Hematopoietic multipotent progenitor cell treated with erythropoietin and hydrocortisone succinate and interleukin-3 and kit ligand, for 17 days (in vitro differentiated cells): ENCODE results near the gene MYO15B.

Experiments used
- DNase-seq: peaks from one replicate; pipeline ENCODE4 v3.0.0-alpha.2; 2015; ENCODE audit warnings: low spot score

MYO15B gene

DNA sequence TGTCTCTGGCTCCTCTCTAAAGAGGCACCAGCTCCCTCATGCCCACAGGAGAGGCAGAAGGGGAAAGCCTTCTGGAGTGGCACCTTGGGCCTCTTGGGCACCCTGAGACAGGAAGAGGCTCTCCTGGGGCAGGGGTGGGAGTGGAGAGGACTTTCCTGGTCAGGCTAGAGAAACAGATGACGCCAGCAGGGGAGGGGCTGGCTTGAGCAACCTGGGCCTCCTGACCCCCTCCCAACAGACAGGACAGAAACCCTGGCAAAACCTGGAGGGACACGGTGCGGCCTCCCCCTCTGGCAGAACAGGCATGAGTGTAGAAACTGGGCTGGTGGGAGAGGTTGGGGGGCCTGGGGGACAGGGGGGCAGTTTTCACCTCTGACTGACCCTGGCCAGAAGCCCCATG is 51.7 kb downstream of the MYO15B start:
- DNase-seq, result peak; percentile 16

DNA sequence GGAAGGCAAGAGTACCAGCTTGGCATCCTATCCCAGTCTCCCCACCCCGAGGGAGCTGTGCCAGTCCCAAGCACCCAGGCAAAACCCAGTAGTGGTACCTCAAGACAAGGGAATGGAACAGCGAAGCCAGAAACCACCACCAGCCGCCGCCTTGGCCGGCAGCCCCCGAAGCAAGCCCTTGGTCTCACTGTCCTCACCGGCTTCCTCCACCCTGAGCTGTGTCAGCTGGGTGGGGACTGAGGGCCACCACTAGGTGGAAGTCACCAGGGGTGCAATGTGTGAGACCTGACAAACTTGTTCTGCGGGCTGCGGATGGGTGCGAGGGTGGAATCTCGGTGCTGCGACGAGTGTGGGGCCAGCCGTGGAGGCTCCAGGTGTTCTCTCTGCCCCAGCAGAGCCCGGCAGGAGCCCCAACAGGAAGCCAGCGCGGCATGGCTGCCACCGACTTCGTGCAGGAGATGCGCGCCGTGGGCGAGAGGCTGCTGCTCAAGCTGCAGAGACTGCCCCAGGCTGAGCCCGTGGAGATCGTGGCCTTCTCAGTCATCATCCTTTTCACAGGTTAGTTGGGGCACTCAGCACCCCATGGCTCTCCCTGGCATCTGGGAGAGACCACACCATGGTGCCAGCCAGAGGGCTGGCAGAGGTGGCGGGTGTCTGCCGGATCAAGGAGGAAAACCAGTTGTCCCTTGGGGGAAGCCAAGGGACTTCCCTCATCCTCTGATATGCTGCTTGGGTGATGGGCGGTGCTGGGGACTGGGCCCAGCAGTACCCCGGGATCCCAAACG is 52.4 kb downstream of the MYO15B start:
- peak; percentile 55 for DNase-seq

DNA sequence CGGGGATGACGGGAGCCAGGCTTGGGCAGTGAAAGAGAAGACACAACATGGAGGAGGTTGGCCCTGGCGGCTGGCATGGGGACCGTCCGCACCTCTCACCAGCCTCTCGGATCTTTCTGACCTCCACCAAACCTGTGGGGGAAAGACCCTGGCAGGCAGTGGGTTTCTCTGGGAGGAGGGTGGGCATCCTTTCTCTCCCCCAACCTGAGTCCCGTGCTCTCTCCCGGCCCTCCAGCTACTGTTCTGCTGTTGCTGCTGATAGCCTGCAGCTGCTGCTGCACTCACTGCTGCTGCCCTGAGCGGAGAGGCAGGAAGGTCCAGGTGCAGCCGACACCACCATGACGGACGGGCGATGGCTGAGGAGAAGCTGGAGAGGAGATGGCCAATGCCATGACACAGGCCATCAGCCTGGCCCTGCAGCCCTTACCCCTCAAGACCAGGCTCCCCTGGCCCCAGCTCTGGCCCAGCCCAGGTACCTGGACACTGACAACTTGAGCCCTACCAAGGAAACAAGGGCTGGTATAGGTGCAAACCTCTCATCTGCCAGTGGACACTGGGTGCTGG is 53.0 kb downstream of the MYO15B start:
- DNase-seq, result no peak

DNA sequence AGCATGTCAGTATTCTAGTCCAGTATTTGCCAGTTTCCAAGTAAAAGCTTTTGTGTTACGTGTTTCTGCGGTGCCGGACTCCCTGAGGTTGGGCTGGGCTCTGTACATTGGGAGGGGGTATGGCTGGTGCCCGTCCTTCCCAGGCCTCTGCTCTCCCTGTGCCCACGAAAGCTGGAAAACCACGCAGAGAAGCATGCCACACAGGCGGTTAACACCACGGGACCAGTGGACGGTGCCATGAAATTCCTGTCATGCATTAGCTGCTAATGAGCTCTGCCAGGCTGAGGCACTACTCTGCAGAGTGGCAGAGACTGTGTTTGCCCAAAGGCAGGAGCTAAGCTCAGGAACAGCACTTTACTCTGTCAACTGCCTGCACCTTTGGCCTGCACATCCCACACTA is 53.7 kb downstream of the MYO15B start:
- no peak for DNase-seq

DNA sequence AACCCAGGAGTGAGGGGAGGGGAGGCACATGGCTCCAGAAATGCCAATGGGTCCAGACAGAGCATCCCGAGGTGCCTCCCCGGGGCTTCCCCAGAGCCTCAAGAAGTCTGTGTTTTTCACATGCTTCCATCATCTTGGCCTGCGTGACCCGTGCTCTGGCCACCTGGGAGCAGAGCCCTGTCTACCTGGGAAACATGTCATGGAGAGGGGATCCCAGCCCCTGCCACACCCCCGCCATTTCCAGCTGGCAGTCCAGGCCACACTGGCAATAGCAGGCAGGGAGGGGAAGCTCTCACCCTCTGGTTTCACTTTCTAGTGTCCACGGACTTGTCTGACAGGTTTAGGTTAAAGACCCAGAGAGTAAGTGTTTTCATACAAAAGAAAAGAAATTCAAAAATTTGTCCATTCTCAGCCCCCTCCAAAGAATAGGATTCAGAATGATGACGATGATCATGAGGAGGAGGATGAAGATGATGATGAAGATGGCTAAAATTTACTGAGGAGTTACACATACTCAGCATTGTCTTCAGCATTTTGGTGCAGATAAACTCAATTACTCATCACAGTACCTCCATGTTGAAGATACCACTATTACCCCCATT is 54.7 kb downstream of the MYO15B start:
- DNase-seq, result no peak

DNA sequence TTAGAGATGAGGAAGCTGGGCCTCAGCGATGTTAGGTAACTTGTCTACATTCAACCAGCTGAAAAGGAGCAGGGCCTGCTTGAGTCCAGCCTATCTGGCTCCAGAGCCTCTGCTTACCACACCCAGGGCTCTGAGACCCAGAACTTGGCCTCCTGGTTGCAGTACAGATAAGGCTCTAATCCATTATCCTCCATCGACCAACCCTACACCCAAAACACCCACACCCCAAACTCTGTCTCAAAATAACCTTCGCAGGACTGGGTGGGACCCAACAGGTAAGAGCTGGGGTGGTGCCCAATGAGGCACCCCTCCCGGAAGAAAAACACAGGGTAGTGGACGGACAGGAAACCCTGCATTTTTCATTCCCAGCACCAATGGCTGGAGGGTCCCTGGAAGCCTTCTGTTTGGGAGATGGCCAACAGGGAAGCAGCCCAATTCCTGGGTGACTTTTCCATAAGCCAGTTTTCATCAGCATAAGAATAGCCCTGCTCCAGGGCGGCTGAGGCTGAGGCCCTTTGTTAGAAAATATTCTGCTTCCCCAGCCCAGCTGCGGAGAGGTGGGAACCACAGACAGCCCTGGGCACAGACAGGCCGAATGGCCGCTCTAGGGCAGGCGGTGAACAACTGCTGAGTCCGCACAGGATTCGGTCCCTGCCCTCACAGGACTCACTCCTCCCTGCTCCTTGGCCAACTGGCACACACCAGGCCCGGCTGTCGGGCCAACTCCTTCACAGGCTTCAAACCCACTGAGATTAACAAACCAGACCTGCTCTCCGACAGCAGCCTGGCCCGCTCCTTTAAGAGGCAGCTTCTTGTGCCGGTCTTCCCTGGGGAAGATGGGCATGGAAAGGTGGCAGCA is 55.4 kb downstream of the MYO15B start:
- peak; percentile 84 for DNase-seq

DNA sequence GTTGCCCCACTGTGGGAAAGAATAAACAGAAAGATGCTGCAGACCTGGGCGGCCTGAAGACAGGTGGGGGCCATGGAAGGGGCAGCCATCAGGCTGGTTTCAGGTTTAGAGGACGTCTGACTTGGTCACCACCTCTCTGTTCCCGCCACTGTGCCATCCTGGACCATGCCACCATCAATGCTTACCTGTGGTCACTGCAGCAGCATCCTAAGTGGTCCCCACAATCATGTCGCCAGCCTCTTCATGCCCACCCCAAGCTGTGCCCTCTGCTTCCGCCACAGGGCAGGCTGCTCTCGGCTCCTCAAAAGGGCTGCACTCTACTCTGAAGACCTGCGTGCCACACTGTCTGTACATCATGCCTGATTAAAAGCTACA is 56.0 kb downstream of the MYO15B start:
- no peak for DNase-seq

DNA sequence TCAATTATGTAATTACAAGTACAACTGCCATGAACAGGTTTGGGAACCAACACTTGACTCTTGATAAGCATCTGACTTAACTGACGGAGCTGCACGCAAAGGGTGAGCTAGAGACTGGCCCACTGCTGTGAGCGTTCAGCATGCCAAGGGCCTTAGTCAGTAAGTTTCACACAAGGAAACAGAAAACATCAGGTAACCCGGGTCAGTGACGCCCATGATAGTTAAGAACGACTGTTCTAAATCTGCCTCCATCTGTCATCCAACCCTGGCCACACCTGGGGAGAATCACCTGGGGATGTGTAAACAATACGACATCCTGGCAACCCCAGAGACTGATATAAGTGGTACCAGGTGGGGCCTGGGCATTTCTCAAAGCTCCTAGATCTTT is 57.9 kb downstream of the MYO15B start:
- peak; percentile 48 for DNase-seq

DNA sequence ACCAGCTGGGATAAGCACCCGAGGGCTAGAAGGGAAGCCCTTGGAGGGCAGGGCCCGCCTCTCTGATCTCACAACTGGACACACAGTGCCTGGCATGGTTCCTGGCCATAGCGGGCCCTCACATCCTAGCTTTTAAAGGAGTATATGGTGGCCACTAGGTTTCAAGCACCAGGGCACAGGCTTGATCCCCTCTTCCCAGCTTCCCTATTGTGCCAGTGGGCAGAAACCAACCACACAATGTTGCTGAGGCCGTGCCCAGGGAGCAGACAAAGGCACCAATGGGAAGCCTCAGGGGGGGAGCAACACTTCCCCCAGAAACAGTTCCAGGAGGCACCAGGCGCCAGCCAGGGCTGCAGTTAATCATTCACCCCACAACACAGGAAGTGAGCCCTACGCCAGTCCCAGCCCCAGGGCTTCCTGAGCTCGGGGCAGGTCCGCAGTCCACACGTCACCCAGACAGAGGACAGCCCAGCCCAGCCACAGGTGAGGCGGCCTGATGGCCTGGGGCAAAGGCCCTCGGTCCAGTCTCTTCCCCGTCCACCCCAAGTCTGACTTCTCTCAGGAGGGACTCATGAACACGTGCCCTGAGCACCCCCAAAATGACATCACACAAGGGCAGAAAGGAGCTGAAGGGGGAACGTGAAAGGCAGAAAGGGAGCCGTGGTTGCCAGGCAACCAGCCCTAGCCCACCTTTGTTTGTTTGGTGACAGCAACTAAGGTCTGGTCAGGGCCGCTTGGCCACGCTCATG is 58.5 kb downstream of the MYO15B start:
- no peak for DNase-seq

DNA sequence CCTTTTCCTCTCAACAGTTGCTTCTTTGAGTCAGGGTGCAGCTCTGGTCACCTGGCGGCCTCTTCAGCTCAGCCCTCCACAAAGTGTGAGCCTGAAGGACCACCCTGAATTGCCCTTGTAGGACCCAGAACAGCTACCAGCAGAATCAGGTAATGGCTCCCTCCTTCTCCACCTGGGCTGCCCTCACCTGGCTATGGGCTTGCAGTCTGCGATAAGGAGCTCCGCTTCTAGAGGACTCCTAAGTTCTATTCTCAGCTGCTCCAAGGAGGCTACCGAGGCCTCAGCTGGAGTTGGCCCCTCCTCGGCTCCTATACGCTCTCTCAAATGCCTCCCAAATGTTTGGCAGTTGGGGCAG is 59.0 kb downstream of the MYO15B start:
- DNase-seq, result no peak

DNA sequence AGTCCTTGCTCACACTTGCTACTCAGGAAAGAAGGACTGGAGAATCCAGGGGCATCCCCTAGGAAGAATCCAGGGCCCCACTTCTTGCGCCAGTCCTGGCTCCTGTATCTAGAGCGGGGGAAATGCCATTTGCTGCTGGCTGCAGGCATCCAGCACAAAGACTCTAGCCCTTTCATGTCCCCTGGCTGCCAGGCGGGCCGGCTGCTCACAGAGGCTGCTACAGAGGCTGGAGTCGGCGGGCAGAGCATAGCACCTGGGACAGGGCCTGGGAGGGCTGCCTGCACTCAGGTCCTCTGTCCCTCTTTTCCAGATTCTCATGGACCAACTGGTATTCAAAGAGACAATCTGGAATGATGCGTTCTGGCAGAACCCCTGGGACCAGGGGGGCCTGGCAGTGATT is 59.5 kb downstream of the MYO15B start:
- DNase-seq, result no peak

DNA sequence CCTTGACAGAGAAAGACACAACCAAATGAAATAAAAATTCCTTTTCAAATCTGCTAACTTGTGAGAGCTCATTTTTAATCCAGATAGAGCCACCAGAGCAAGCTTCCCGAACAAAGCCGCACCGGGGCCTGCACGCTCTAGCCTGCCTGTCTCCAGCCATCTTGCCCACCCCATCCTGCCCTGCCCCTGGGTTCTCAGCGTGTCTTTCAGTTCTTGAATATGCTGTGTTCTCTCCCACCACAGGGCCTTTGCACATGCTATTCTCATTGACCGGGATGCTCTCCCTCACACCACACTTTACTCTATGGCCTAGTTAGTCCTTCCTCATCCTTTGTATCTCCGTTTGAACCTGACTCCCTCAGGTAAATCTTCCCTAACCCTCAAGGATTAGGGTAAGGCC is 60.3 kb downstream of the MYO15B start:
- no peak for DNase-seq

DNA sequence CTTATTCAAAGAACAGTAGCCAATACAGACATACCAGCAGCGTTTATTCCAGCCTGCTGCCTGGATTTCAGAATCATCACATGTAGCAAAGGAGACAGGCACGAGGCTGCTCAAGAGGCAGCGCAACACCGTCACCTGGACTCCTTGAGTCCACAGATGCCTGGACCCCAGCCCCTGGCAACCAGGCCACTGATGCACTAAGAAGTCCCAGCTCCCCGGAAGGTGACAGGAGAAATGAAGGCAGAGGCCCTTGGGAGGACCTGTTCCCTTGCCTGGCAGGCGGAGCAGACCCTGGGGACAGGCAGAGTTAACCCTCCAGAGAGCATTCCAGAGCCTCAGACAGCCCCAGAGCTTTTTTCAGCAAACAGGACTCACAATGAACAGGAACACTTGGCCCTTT is 62.1 kb downstream of the MYO15B start:
- DNase-seq, result no peak

DNA sequence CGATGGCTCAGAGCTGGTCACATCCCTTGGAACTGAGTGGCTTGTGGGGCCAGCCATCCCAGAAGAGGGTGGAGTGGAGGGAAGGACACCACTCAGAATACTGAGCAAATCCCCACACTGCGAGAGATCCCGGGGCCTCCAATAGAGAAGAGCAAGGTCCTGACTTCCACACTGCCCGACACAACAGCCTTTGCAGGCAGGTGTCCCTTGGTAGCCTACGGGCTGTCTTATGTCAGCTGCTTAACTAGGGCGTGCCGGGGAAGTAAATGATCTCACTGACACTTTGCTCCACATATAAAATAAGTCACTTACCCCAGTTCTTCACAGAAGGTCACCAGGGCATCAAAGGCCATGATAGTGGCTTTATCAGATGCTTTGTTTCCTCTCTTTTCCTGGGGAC is 63.3 kb downstream of the MYO15B start:
- no peak for DNase-seq

DNA sequence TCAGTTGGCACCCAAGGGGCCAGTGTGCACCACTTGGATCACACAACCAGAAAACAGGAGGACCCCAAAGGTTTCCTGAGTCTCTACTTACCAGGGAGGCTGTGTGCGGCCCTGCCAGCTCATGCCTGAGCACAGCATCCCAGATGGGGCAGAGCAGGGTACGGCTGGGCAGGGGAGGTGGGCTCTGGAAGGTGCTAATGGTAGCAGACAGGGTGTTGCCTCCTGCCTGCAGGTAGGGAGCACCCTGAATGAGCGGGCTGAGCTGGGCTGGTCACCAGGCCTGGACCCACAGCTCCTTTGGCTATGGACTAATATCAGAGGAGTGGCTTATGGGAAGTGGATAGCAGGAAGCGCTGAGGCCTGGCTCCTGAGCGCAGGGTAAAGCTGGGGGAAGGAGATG is 64.7 kb downstream of the MYO15B start:
- no peak for DNase-seq

DNA sequence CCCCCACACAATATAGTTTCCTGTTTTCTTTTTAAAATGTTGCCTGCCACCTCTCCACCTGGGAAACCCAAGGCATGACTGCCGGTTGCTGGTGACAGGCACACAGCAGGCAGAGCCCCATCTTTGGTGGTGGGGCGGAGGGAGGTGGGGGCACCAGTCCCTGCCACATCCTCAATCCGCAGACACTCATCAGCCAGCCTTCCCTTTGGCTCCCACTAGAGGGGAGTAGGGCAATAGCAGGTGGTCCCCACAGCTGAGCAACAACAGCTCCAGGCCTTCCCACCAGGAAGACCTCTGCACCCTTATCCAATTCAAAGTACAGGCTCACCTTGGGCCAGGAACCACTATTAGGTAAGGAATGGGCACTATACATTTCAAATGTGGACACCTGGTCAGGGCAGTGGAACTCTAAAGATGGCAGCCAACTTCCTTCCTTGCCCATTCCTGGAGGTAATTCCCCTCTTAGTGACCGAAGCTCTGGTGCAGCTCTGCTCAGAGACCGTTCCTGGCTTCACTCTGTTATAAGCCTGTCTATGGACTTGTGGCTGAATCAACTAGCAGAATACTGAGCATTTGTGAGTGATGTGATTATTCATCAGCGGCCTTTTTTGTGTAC is 65.4 kb downstream of the MYO15B start:
- DNase-seq, result peak; percentile 82

DNA sequence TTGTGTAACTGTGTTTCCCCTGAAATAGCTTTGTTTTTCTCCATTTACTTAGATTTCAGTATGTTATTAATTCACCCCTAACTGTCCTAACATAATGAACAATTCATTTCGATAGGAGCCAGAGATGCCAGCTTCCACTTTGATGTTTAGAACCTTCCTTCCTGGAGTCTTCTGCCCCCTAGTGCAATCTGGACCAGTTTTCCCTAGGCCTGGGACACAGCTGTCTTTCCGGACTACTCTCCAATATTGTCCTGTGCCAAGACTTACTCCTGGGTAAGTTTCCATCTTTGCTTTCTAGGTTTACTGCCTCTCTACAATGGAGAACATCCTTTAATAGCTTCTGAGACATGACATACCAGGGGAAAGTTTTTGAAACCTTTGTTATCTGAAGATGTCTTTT is 66.6 kb downstream of the MYO15B start:
- DNase-seq, result peak; percentile 42

DNA sequence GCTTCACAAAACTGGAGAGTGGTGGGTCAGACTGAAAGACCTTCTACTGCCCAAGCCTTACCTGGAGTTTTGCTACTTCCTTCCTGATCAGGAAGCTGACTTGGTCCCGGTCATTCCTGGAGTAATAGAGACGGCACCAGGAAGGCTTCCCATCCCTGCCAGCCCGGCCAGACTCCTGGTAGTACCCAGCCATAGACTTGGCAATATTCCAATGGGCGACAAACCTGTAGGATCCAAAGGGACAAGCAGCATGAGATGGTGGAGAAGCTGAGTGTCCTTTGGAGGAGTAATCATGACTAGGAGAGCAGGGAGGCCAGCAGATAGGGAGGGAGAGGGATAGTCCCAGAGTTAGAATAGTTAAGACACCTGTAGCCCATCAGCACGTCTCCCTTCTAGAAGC is 70.6 kb downstream of the MYO15B start:
- no peak for DNase-seq

DNA sequence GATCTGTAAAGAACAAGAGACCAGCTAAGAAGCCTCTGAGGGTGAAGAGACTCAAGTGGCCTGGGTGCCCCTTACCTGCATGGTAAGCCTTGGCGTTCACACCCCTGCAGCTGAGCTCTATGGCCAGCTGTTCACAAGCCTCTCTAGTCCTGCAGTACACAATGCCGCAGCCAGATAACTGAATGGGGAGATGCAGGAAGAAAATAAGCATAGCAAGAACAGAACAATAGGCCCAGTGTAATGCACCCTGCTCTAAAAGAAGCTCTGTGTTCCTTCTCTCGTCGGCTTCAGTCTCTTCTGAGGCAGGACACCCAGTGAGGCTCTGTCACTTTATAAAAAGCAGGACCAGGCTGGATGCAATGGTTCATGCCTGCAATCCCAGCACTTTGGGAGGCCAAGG is 73.9 kb downstream of the MYO15B start:
- DNase-seq, result no peak

DNA sequence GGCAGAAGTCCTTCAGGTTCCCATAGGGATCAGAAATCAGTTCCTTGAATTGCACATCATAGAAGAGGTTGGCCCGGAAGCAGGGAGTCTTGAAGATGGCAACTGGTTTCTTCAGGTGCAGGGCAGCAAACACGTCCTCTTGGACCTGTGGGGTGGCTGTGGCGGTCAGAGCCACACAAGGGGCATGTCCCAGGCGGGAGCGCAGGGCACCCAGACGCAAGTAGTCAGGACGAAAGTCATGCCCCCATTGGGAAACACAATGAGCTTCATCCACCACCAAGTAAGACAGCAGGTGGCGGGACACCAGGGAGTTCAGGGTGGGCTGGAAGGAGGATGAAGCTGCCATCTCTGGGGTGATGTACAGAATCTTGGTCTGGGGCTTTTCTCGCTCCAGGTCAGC is 74.9 kb downstream of the MYO15B start:
- DNase-seq, result no peak

DNA sequence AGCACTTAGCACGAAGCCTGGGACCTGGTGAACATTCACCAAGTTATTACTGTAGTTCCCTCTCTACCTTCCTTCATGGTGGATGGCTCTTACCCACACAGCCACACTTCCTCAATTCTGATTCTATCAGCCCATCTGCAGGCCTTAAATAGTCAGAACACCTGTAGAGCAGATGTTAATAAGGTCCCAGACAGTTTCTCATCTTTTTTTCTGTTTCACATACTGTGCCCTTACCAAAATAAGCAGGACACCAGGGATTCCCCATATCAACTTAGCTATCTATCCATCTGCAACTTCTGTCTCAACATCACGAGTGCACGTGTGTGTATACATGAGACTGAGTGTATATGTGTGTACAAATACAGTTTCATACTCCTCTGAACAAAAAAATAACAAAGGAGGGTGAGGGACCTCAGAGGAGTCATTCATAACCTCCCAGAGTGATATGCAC is 76.5 kb downstream of the MYO15B start:
- no peak for DNase-seq

DNA sequence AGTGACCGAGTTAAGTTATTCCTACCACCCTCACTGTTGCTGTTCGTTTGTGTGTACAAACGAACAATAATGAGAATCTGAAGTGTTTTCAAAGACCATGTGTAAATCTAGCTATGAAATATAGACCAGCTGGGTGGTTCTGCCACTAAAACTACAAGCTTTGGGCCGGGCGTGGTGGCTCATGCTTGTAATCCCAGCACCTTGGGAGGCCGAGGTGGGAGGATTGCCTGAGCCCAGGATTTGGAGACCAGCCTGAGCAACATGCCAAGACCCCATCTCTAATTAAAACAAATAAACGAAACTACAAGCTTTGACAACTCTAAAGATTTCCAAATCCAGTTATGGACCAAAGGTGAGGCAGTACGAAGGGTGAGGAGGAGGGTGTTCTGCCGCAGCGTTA is 78.4 kb downstream of the MYO15B start:
- no peak for DNase-seq
